ENCODE results near the gene CFAP206.
"Not testable (repeated sequence)": the region's sequence is repeated elsewhere in the genome, so short reads cannot be mapped to it uniquely, and the experiment has no call there.

DNA sequence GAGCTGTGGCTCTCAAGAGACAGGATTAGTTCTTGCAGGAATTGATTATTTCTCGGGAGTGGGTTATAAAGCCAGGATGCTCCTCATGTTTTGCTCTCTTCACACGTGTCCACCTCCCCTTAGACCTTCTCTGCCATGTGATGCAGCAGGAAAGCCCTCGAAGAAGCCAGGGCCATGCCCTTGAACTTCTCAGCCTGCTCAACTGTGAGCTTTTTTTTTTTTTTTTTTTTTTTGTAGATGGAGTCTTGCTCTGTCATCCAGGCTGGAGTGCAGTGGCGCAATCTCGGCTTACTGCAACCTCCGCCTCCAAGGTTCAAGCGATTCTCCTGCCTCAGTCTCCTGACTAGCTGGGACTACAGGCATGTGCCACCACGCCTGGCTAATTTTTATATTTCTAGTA, 81.6 kb downstream of the CFAP206 start:
- TF ChIP-seq, protein P1, sequence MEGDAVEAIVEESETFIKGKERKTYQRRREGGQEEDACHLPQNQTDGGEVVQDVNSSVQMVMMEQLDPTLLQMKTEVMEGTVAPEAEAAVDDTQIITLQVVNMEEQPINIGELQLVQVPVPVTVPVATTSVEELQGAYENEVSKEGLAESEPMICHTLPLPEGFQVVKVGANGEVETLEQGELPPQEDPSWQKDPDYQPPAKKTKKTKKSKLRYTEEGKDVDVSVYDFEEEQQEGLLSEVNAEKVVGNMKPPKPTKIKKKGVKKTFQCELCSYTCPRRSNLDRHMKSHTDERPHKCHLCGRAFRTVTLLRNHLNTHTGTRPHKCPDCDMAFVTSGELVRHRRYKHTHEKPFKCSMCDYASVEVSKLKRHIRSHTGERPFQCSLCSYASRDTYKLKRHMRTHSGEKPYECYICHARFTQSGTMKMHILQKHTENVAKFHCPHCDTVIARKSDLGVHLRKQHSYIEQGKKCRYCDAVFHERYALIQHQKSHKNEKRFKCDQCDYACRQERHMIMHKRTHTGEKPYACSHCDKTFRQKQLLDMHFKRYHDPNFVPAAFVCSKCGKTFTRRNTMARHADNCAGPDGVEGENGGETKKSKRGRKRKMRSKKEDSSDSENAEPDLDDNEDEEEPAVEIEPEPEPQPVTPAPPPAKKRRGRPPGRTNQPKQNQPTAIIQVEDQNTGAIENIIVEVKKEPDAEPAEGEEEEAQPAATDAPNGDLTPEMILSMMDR (conservative IDR thresholded peaks at IDR 0.05), result not testable (repeated sequence)
- not testable (repeated sequence) for TF ChIP-seq EZH2 (IDR thresholded peaks at IDR 0.05; ENCODE audit: low read depth)

All from PC-9 (cell line).